Upper lobe of left lung (tissue), 6 donors: ENCODE measurements around the gene CHD8. TPM values are rescaled to one million over a fixed set of nuclear protein-coding genes. Genes with fewer than 3 reads are reported as not detected.
A peak's percentile ranks its signal among the peaks of the same experiment; 100 is the strongest.

Experiments used
- ATAC-seq, 2 donors: fragments of 200-7000 bp; cut with Tn5 transposase; one replicate each; pipeline ENCODE4 v1.9.1; 2022; ENCODE audit warnings: mild to moderate bottlenecking in 2 of 2, moderate library complexity in 2 of 2; ENCODE audit not compliant: low FRiP score in 2 of 2
- DNase-seq, 2 donors: peaks; one replicate each; pipeline ENCODE4 v3.0.0-alpha.2; 2019 to 2020
- H3K27ac ChIP-seq, 4 donors: fragments of 200-600 bp; sonication (generic); one replicate each; pipeline ENCODE4 v1.5.1; 2016 to 2019
- H3K27me3 ChIP-seq, 4 donors: fragments of 200-600 bp; sonication (generic); one replicate each; pipeline ENCODE4 v1.5.1; 2017 to 2019
- H3K36me3 ChIP-seq, 4 donors: fragments of 200-600 bp; sonication (generic); one replicate each; pipeline ENCODE4 v1.5.1; 2016 to 2019
- H3K4me1 ChIP-seq, 4 donors: fragments of 200-600 bp; sonication (generic); one replicate each; pipeline ENCODE4 v1.5.1; 2018 to 2019
- H3K4me3 ChIP-seq, 4 donors: fragments of 200-600 bp; sonication (generic); one replicate each; pipeline ENCODE4 v1.5.1; 2017 to 2019; ENCODE audit warnings: mild to moderate bottlenecking in 2 of 4, moderate library complexity in 1 of 4
- H3K9me3 ChIP-seq, 4 donors: fragments of 200-600 bp; sonication (generic); one replicate each; pipeline ENCODE4 v1.5.1; 2018 to 2019
- CTCF ChIP-seq, 6 experiments: fragments of 450-650 bp in 4 of 6; fragments of 200-600 bp in 2 of 6; sonication (generic) in 2 of 6; IDR thresholded peaks; one replicate each; pipeline ENCODE4 v1.5.1; 2016 to 2019; ENCODE audit warnings: antibody characterized with exemption in 6 of 6
- EP300 ChIP-seq, 4 donors: sonication (generic); formaldehyde crosslinking; IDR thresholded peaks; one replicate each; pipeline ENCODE4 v1.5.1; 2017; ENCODE audit warnings: antibody characterized with exemption in 4 of 4, control low read depth in 2 of 4
- POLR2A ChIP-seq, 4 donors: fragments of 450-650 bp; IDR thresholded peaks; one replicate each; pipeline ENCODE4 v1.5.1; 2016 to 2017; ENCODE audit warnings: antibody characterized with exemption in 4 of 4, mild to moderate bottlenecking in 2 of 4
- POLR2AphosphoS5 ChIP-seq, 2 donors: sonication (generic); formaldehyde crosslinking; IDR thresholded peaks; one replicate each; pipeline ENCODE4 v1.5.1; 2017; ENCODE audit warnings: antibody characterized with exemption in 2 of 2
- WGBS, 2 donors: methylation state at CpG; one replicate each; pipeline ENCODE4 v1.1.5; 2017 to 2018; 5-methylcytosine and 5-hydroxymethylcytosine counted together
- total RNA-seq, 6 donors: library from RNA; depleted of rRNA in 4 of 6; stranded (reverse); fragments of >200 nt in 4 of 6; gene quantifications; one replicate each; pipeline versions ENCODE4 v1.1.0 to v1.2.1, GENCODE V29; 2016 to 2021
- donor health status: DM: no; HTN: no; CAD: no; lungs with moderate emphysema.
- donor health status: DM: no; HTN: yes; CAD: no; lungs with severe emphysema.

CHD8 gene
- total RNA-seq, 6 donors from 2014 or later: 42.2 to 96.4 (median 67.5) TPM

- Histone ChIP-seq H3K27ac (peak within 1 kb of the TSS; percentile 85 to 93 (median 90)), H3K9me3 (no peaks in the 10 kb centered on the region), H3K27me3 (no peaks in the 10 kb centered on the region), H3K4me3 (peak within 1 kb of the TSS; percentile 74 to 93 (median 86)), H3K4me1 (peaks cover 18 to 23% (median 21%) of the 10 kb centered on the region in 4 donors), H3K36me3 (peaks cover 7 to 44% (median 10%) of the 10 kb centered on the region in 4 donors)
- WGBS, 2 donors: 1% methylated on average over 47 to 49 of the region's 49 CpGs
- TF ChIP-seq POLR2AphosphoS5 (IDR thresholded peaks at IDR 0.05) (peak; percentile 96 to 97), EP300 (IDR thresholded peaks at IDR 0.05) (peak in 1 of 4 donors; percentile 32), POLR2A (IDR thresholded peaks at IDR 0.05) (peak in 3 of 4 donors; percentile 62 to 83 (median 82)), CTCF (IDR thresholded peaks at IDR 0.05) (peak; percentile 96 to 99 (median 97))
- DNase-seq (peak; percentile 88 to 98), ATAC-seq (peak; percentile 100)
Measured at GRCh38 chr14:21476925-21477681, 21.2 kb upstream of the CHD8 start, which contains the start of the genes RAB2B and TOX4. RAB2B (minus strand) TSS chr14:21476959; CDS start chr14:21476872, 87 bp downstream. TOX4 (plus strand) TSS chr14:21477195; CDS start chr14:21477279, 84 bp downstream.

GRCh38 chr14:21476523-21476924 is 20.6 kb upstream of the CHD8 start:
- peak overlapping the region; percentile 64 to 93 (median 76) for H3K4me3 ChIP-seq
- DNase-seq (peak; percentile 92 to 97), ATAC-seq (peak; percentile 94 to 95)
- H3K4me1 ChIP-seq: peaks cover 18 to 23% (median 21%) of the 10 kb centered on the region in 4 donors
- H3K9me3 ChIP-seq: no peaks in the 10 kb centered on the region
- 0 to 1% methylated on average over 11 to 24 of the region's 27 CpGs for WGBS, 2 donors
- peaks cover 7 to 44% (median 10%) of the 10 kb centered on the region in 4 donors for H3K36me3 ChIP-seq
- H3K27ac ChIP-seq: peak overlapping the region; percentile 85 to 93 (median 90)
- no peak for TF ChIP-seq CTCF (IDR thresholded peaks at IDR 0.05)
- TF ChIP-seq POLR2AphosphoS5 (IDR thresholded peaks at IDR 0.05): no peak
- TF ChIP-seq EP300 (IDR thresholded peaks at IDR 0.05): no peak
- TF ChIP-seq POLR2A (IDR thresholded peaks at IDR 0.05): no peak
- no peaks in the 10 kb centered on the region for H3K27me3 ChIP-seq

GRCh38 chr14:21475767-21476522 is 20.0 kb upstream of the CHD8 start:
- Histone ChIP-seq H3K4me1 (peaks cover 18 to 23% (median 21%) of the 10 kb centered on the region in 4 donors), H3K9me3 (no peaks in the 10 kb centered on the region), H3K27ac (peak overlapping the region; percentile 85 to 93 (median 90)), H3K27me3 (no peaks in the 10 kb centered on the region), H3K4me3 (peak overlapping the region; percentile 64 to 93 (median 76)), H3K36me3 (peaks cover 5 to 41% (median 8%) of the 10 kb centered on the region in 4 donors)
- no peak for DNase-seq
- ATAC-seq: no peak
- WGBS, 2 donors: 30 to 40% methylated on average over 10 of the region's 10 CpGs
- no peak for TF ChIP-seq POLR2AphosphoS5 (IDR thresholded peaks at IDR 0.05)

- no peak for ATAC-seq
- Histone ChIP-seq H3K4me3 (no peak overlapping the region), H3K9me3 (no peaks in the 10 kb centered on the region), H3K27me3 (no peaks in the 10 kb centered on the region), H3K36me3 (peaks cover 12 to 80% (median 39%) of the 10 kb centered on the region in 4 donors), H3K27ac (no peak overlapping the region), H3K4me1 (no peaks in the 10 kb centered on the region)
- no peak for TF ChIP-seq EP300 (IDR thresholded peaks at IDR 0.05)
- no peak for TF ChIP-seq POLR2A (IDR thresholded peaks at IDR 0.05)
- TF ChIP-seq CTCF (IDR thresholded peaks at IDR 0.05): no peak
- no peak for TF ChIP-seq POLR2AphosphoS5 (IDR thresholded peaks at IDR 0.05)
- no peak for DNase-seq
- 58 to 64% methylated on average over 1 of the region's 1 CpG for WGBS, 2 donors
Measured at GRCh38 chr14:21467616-21468015, 11.7 kb upstream of the CHD8 start.

- 0% methylated on average over 11 to 17 of the region's 17 CpGs for WGBS, 2 donors
- ATAC-seq (peak; percentile 57 to 58), DNase-seq (peak in 1 of 2 donors; percentile 90)
- Histone ChIP-seq H3K27me3 (no peaks in the 10 kb centered on the region), H3K27ac (peak overlapping the region; percentile 92 to 98 (median 96)), H3K4me1 (peaks cover 27 to 38% (median 28%) of the 10 kb centered on the region in 4 donors), H3K9me3 (no peaks in the 10 kb centered on the region), H3K36me3 (peaks cover 0 to 15% (median 2%) of the 10 kb centered on the region in 4 donors), H3K4me3 (peak overlapping the region; percentile 60 to 93 (median 90))
- no peak for TF ChIP-seq CTCF (IDR thresholded peaks at IDR 0.05)
- no peak for TF ChIP-seq POLR2AphosphoS5 (IDR thresholded peaks at IDR 0.05)
- TF ChIP-seq EP300 (IDR thresholded peaks at IDR 0.05): no peak
Measured at GRCh38 chr14:21455592-21455911, 371 bp downstream of the CHD8 start.
